HG03095 (cell line): ENCODE results near the gene ZNF280D.
"Not testable (repeated sequence)": the region's sequence is repeated elsewhere in the genome, so short reads cannot be mapped to it uniquely, and the experiment has no call there.

Source experiments
- ATAC-seq: cut with Tn5 transposase; IDR thresholded peaks from one replicate; pipeline ENCODE4 v1.9.1; 2021; ENCODE audit warnings: moderate library complexity; ENCODE audit not compliant: unreplicated experiment

ZNF280D gene

GRCh38 chr15:56719774-56720555 lies 13.3 kb downstream of the ZNF280D start:
- no peak for ATAC-seq

GRCh38 chr15:56719021-56719612 lies 14.2 kb downstream of the ZNF280D start:
- ATAC-seq, result no peak

GRCh38 chr15:56718560-56718959 lies 14.7 kb downstream of the ZNF280D start:
- ATAC-seq, result no peak

DNA sequence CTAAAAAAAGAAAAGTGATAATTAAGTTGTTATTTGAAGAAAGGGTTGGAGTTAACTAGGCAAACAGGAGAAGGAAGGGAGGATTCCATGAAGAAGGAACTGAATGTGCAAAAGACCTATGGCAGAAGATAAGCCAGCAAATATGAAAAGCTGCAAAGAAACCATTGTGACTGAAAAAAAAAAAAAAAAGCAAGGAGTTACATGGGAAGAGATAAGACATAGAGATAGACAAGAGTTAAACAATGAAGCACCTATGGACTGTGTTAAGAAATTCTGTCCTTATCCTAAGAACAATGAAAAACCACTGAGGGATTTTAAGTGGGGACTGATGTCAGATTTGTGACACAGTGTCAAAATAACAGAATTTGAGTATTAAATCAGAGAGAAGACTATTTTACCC lies 17.0 kb downstream of the ZNF280D start:
- ATAC-seq, result no peak

GRCh38 chr15:56715220-56715619 lies 18.1 kb downstream of the ZNF280D start:
- ATAC-seq, result no peak

GRCh38 chr15:56709502-56709901 lies 23.8 kb downstream of the ZNF280D start:
- ATAC-seq, result not testable (repeated sequence)

- ATAC-seq, result no peak
Observed at GRCh38 chr15:56699743-56700142, 33.6 kb downstream of the ZNF280D start.

- ATAC-seq, result no peak
Observed at GRCh38 chr15:56698270-56698669, 35.0 kb downstream of the ZNF280D start.

- no peak for ATAC-seq
Observed at GRCh38 chr15:56693761-56694160, 39.5 kb downstream of the ZNF280D start.

- no peak for ATAC-seq
Observed at GRCh38 chr15:56690733-56691132, 42.6 kb downstream of the ZNF280D start.

DNA sequence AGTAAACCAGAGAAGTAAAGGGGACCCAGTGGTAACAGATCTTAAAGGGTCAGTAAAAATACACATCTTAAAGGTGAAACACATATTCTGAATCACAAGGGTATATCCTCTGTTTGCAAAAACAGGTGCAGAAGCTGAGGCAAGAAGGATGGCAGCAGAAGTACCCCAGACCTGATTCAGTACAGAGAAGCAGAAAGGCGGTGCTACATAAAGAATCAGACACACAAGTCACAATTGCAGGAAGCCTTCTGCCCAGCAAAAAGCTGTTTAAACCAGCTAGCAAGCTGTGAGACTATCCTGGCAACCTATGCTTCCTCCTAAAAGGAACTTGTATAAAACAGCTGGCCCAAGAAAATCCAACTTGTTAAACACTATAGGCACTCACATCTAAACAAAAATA lies 49.4 kb downstream of the ZNF280D start:
- no peak for ATAC-seq

DNA sequence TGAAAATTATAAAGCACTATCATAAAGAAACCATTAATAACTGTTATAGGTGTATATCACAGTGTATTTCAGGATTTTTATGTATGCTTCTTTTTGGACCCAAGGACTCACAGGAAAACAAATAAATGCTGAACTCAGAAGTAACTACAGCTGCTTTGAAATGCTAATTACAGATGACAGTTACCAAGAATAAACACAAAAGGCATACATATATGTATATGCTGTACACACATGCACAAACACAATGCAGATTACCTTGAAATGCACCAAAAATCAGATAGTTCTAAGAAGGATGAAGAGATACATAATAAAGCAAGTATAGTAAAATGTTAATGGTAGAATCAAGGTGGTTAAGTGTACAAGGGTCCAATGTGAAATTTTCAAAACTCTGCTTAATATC lies 52.2 kb downstream of the ZNF280D start:
- no peak for ATAC-seq

- no peak for ATAC-seq
Observed at GRCh38 chr15:56679225-56679624, 54.1 kb downstream of the ZNF280D start.

- ATAC-seq, result no peak
Observed at GRCh38 chr15:56678571-56678970, 54.7 kb downstream of the ZNF280D start.

DNA sequence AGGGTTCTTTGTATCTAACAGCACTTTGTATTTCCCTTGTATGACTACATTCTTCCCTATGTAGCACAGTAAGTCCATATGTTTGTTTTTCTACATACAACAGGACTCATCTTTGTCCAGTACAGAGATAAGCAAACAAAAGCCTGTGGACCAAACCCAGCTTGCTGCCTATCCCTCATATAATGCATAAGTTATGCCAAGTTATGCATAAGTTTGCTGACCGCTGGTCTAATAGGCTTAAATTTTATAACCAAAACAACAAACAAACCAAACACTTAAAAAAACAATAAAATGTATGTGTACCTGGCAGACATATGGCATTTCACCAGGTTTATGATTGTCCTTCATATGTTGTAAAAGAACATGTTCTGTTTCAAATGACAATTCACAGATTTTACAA lies 56.0 kb downstream of the ZNF280D start:
- ATAC-seq, result no peak

DNA sequence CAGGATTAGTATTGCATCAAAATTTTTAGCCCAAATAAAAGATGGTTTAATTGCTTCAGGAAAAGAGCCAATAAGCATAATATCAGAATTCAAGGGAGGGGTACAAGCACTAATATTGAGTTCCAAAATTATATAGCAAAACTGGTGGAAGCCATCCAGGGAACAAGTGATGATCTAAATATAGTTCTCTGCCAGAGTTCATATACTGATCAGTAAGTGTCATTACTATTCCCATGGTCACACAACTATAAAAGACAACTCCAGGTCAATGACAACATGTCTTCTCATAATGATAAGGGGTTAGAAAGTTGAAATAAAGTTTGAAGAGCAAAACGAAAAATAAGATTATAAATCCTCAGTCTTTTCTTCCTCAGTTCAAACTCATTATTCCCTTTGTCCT lies 57.4 kb downstream of the ZNF280D start:
- no peak for ATAC-seq

DNA sequence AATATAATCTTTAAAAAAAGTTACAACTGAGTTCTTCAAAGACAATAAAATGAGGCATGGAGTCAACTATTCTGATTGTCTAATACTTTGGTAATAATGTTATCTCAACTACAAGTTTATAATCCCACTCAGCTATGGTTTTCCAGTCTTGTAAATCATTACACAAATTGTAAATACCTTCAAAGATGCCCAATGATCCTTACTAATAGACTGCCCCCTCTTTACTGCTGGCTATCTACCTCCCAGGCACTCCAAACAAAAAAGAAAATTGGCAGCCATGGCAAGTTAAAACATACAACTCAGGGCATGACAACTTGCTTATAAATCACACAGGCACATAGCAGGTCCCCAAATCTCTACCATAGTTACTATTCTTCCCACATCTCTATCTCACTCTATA lies 58.5 kb downstream of the ZNF280D start:
- no peak for ATAC-seq

DNA sequence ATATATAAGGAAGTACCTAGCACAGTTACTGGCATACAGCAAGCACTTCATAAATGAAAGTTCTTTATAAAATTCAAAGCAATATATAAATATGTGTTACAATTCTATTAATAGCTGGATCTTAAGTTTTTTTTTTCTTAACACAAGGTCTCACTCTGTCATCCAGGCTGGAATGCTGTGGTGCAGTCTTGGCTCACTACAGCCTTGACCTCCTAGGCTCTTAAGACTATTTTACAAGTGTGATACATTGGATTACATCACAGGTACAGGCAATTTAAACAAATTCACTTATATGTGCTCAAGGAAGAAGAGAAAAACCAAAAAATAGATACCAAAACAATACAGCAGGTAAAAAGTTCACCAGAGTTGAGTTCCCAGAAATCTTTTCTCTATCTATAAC lies 60.6 kb downstream of the ZNF280D start:
- ATAC-seq, result no peak

- no peak for ATAC-seq
Observed at GRCh38 chr15:56667517-56667916, 65.8 kb downstream of the ZNF280D start.

DNA sequence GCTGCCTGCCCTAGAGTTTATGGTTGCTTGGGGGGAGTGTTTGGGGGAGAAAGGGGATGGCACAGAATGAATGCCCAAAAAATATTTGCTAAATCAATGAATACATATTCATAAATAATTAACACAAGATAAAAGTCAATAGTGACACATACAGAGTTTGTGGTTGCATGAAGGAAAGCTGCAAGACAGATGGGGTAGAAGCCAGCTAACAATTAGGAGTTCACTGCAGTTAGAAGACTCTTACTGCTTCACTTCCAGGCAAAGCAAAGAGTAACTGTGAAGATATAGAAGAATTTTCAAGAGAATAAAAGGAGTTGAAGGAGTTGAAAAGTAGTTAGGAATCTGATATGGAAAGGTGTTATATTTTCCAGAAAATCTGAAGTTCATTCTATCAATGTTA lies 72.4 kb downstream of the ZNF280D start:
- ATAC-seq, result no peak

- no peak for ATAC-seq
Observed at GRCh38 chr15:56659197-56659596, 74.1 kb downstream of the ZNF280D start.

DNA sequence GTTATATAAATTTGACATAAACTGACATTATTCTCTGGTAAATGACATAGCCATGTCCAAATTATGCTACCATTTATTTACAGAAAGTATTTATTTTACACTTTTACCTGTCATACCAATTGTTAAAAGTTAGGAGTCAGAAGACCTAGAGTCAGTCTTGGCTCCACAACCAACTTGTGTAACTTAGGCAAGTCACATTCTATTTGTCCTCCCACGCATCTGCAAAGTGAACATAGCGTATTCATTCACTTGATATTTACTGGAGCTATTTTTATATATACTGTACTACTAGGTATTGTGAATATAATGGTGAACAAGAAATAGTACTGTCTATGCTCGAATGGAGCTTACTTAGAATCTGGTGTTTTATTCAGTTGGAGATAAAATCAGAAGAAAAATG lies 78.7 kb downstream of the ZNF280D start:
- no peak for ATAC-seq

- no peak for ATAC-seq
Observed at GRCh38 chr15:56654216-56654615, 79.1 kb downstream of the ZNF280D start.
